ENCODE data around the gene CMTM7. TPM values are rescaled to one million over a fixed set of nuclear protein-coding genes. Genes with fewer than 3 reads are reported as not detected.
"Not testable (repeated sequence)": the region's sequence is repeated elsewhere in the genome, so short reads cannot be mapped to it uniquely, and the experiment has no call there.

The CMTM7 gene
- total and polyA plus RNA-seq, 9 donors, result 3.9 to 23.2 (median 18.8) TPM

- 88% methylated on average over 8 of the region's 11 CpGs for WGBS (ENCODE audit: insufficient coverage)
- H3K9me3 ChIP-seq (replicated peaks; ENCODE audit: control insufficient read depth, low read depth, low read length), result no peaks in the 10 kb centered on the region
- no peak overlapping the region for H3K27ac ChIP-seq (ENCODE audit: low read length)
- no peak overlapping the region for H3K4me3 ChIP-seq (ENCODE audit: low read length)
- H3K36me3 ChIP-seq (ENCODE audit: control insufficient read depth, insufficient read depth, low read length), result peaks cover 16% of the 10 kb centered on the region
- DNase-seq, result no peak
- H3K27me3 ChIP-seq (ENCODE audit: control insufficient read depth, insufficient read depth, low read length), result no peaks in the 10 kb centered on the region
- peaks cover 16% of the 10 kb centered on the region for H3K4me1 ChIP-seq (ENCODE audit: control insufficient read depth, insufficient read depth, low read length)
Measured at GRCh38 chr3:32456429-32457130, 64.9 kb downstream of the CMTM7 start.

DNA sequence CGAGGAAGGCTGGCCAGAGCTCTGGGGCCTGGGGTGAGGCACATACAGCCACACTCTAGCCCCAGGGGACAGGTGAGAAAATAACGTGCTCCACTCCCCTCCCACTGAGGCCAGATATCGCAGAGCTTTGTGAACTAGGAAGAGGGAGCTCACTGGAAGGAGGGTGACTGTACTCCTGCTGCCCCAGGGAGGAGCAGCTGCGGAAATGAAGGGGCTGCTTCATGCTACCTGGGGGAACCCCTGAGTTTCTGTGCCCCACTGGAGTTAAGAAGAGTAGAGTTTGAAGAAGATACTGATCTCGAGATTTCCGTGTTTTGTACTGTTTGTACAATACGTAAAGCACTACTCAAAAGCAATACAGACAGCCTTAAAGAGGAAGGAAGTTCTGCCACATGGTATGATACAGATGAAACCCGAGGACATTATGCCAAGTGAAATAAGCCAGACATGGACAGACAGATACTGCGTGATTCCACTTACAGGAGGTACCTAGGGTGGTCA is 66.4 kb downstream of the CMTM7 start:
- H3K4me1 ChIP-seq (ENCODE audit: control insufficient read depth, insufficient read depth, low read length), result peaks cover 16% of the 10 kb centered on the region
- peaks cover 16% of the 10 kb centered on the region for H3K36me3 ChIP-seq (ENCODE audit: control insufficient read depth, insufficient read depth, low read length)
- H3K27me3 ChIP-seq (ENCODE audit: control insufficient read depth, insufficient read depth, low read length), result no peaks in the 10 kb centered on the region
- peak; percentile 30 for DNase-seq
- no peaks in the 10 kb centered on the region for H3K9me3 ChIP-seq (replicated peaks; ENCODE audit: control insufficient read depth, low read depth, low read length)
- 78% methylated on average over 4 of the region's 9 CpGs for WGBS (ENCODE audit: insufficient coverage)
- H3K4me3 ChIP-seq (ENCODE audit: low read length), result no peak overlapping the region
- peak overlapping the region; percentile 44 for H3K27ac ChIP-seq (ENCODE audit: low read length)

- Histone ChIP-seq H3K9me3 (replicated peaks; ENCODE audit: control insufficient read depth, low read depth, low read length) (no peaks in the 10 kb centered on the region), H3K4me1 (ENCODE audit: control insufficient read depth, insufficient read depth, low read length) (peaks cover 16% of the 10 kb centered on the region), H3K27ac (ENCODE audit: low read length) (no peak overlapping the region), H3K36me3 (ENCODE audit: control insufficient read depth, insufficient read depth, low read length) (peaks cover 11% of the 10 kb centered on the region), H3K27me3 (ENCODE audit: control insufficient read depth, insufficient read depth, low read length) (no peaks in the 10 kb centered on the region), H3K4me3 (ENCODE audit: low read length) (no peak overlapping the region)
- no peak for DNase-seq
- no CpG with 5 or more reads among the region's 5 CpGs for WGBS (ENCODE audit: insufficient coverage)
Measured at GRCh38 chr3:32459450-32459849, 67.8 kb downstream of the CMTM7 start.

DNA sequence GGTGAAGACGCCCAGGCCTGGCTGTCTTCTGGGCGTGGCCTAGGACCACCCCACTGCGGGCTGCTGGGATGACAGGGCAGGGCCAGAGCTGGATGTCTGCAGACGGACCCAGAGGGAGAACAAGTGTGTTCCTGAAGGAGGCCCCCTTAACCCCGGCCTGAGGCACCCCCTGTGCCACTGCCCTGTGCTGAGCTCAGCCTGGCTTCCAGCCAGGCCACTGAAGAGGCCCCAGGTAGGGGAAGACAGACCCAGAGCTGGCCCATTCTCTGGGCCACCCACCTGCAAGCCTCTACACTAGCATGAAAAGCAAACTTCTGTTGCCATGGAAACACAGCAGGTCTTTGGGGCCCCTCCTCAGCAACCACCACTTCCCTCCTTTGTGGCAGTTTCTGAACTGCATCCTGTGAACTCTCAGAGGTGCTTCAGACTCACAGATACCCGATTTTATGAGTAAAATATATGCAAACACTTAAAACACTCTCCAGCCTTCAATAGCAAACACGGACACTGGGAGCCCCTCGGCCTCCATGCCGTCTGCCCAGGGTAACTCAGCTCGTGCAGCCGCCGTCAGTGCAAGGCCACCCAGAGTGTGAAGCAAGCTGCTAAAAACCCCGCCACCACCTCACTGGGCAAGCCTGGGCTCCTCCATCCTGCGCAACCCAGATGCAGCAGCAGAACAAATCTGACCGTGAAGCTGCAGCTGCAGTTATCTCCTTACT is 68.5 kb downstream of the CMTM7 start:
- H3K36me3 ChIP-seq (ENCODE audit: control insufficient read depth, insufficient read depth, low read length), result peaks cover 4% of the 10 kb centered on the region
- no peak overlapping the region for H3K4me3 ChIP-seq (ENCODE audit: low read length)
- peak overlapping the region; percentile 38 for H3K27ac ChIP-seq (ENCODE audit: low read length)
- peaks cover 16% of the 10 kb centered on the region for H3K4me1 ChIP-seq (ENCODE audit: control insufficient read depth, insufficient read depth, low read length)
- no peaks in the 10 kb centered on the region for H3K9me3 ChIP-seq (replicated peaks; ENCODE audit: control insufficient read depth, low read depth, low read length)
- peak; percentile 45 for DNase-seq
- WGBS (ENCODE audit: insufficient coverage), result 27% methylated on average over 12 of the region's 15 CpGs
- H3K27me3 ChIP-seq (ENCODE audit: control insufficient read depth, insufficient read depth, low read length), result no peaks in the 10 kb centered on the region

DNA sequence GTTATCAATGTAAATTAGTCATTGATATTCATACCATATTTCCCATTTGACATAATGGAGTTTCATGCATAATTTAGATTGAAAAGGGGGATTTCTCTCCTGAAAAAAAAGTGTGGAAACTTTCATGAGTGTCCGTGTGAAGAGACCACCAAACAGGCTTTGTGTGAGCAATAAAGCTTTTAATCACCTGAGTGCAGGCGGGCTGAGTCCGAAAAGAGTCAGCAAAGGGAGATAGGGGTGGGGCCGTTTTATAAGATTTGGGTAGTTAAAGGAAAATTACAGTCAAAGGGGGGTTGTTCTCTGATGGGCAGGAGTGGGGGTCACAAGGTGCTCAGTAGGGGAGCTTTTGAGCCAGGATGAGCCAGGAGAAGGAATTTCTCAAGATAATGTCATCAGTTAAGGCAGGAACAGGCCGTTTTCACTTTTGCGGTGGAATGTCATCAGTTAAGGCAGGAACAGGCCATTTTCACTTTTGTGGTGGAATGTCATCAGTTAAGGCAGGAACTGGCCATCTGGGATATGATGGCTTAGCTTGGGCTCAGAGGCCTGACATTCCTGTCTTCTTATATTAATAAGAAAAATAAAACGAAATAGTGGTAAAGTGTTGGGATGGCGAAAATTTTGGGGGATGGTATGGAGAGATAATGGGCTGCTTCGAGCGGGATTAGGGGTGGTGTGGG is 69.3 kb downstream of the CMTM7 start:
- H3K36me3 ChIP-seq (ENCODE audit: control insufficient read depth, insufficient read depth, low read length); H3K9me3 ChIP-seq (replicated peaks; ENCODE audit: control insufficient read depth, low read depth, low read length); DNase-seq; H3K27ac ChIP-seq (ENCODE audit: low read length); H3K4me3 ChIP-seq (ENCODE audit: low read length); H3K27me3 ChIP-seq (ENCODE audit: control insufficient read depth, insufficient read depth, low read length): not testable (repeated sequence)
- WGBS (ENCODE audit: insufficient coverage), result 73% methylated on average over 10 of the region's 10 CpGs
- H3K4me1 ChIP-seq (ENCODE audit: control insufficient read depth, insufficient read depth, low read length), result peaks cover 16% of the 10 kb centered on the region

- not testable (repeated sequence) for H3K36me3 ChIP-seq (ENCODE audit: control insufficient read depth, insufficient read depth, low read length); H3K4me3 ChIP-seq (ENCODE audit: low read length); DNase-seq; H3K27me3 ChIP-seq (ENCODE audit: control insufficient read depth, insufficient read depth, low read length); H3K9me3 ChIP-seq (replicated peaks; ENCODE audit: control insufficient read depth, low read depth, low read length); H3K27ac ChIP-seq (ENCODE audit: low read length)
- WGBS (ENCODE audit: insufficient coverage), result 84% methylated on average over 2 of the region's 9 CpGs
- H3K4me1 ChIP-seq (ENCODE audit: control insufficient read depth, insufficient read depth, low read length), result peaks cover 19% of the 10 kb centered on the region
Measured at GRCh38 chr3:32462191-32462986, 70.7 kb downstream of the CMTM7 start.

GRCh38 chr3:32463415-32463814 is 71.8 kb downstream of the CMTM7 start:
- not testable (repeated sequence) for H3K36me3 ChIP-seq (ENCODE audit: control insufficient read depth, insufficient read depth, low read length); H3K27ac ChIP-seq (ENCODE audit: low read length); DNase-seq; H3K27me3 ChIP-seq (ENCODE audit: control insufficient read depth, insufficient read depth, low read length); H3K4me3 ChIP-seq (ENCODE audit: low read length); H3K9me3 ChIP-seq (replicated peaks; ENCODE audit: control insufficient read depth, low read depth, low read length)
- WGBS (ENCODE audit: insufficient coverage), result 82% methylated on average over 7 of the region's 7 CpGs
- peaks cover 22% of the 10 kb centered on the region for H3K4me1 ChIP-seq (ENCODE audit: control insufficient read depth, insufficient read depth, low read length)

DNA sequence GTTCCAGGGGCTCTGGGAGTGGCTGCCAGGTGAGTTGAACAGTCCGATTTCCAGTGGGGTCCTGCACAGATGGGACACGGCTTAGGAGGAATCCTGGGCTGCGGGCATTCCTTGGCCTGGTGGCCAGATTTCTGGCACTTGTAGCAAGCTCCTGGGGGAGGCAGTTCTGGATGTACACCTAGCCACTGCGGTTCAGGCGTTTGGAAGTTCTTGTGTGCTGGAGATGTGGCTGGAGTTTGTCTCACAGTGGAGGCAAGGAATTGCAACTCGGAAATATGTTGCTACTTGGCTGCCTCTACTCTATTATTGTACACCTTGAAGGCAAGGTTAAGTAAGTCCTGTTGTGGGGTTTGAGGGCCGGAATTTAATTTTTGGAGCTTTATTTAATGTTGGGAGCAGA is 73.1 kb downstream of the CMTM7 start:
- WGBS (ENCODE audit: insufficient coverage), result 94% methylated on average over 4 of the region's 7 CpGs
- not testable (repeated sequence) for H3K4me3 ChIP-seq (ENCODE audit: low read length); H3K27ac ChIP-seq (ENCODE audit: low read length); H3K27me3 ChIP-seq (ENCODE audit: control insufficient read depth, insufficient read depth, low read length); H3K36me3 ChIP-seq (ENCODE audit: control insufficient read depth, insufficient read depth, low read length); H3K9me3 ChIP-seq (replicated peaks; ENCODE audit: control insufficient read depth, low read depth, low read length); DNase-seq
- H3K4me1 ChIP-seq (ENCODE audit: control insufficient read depth, insufficient read depth, low read length), result peaks cover 24% of the 10 kb centered on the region

DNA sequence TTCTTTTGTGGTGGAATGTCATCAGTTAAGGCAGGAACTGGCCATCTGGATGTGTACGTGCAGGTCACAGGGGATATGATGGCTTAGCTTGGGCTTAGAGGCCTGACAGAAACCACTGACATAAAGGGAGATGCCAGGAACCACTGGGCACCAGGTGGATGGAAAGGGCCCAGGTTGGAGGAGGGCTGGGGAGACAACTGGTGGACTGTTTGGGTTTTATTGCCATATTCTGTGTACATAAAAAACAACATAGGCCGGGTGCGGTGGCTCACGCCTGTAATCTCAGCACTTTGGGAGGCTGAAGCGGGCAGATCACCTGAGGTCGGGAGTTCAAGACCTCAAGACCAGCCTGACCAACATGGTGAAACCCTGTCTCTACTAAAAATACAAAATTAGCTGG is 75.2 kb downstream of the CMTM7 start:
- H3K9me3 ChIP-seq (replicated peaks; ENCODE audit: control insufficient read depth, low read depth, low read length); H3K27me3 ChIP-seq (ENCODE audit: control insufficient read depth, insufficient read depth, low read length); H3K4me3 ChIP-seq (ENCODE audit: low read length); DNase-seq; H3K27ac ChIP-seq (ENCODE audit: low read length); H3K36me3 ChIP-seq (ENCODE audit: control insufficient read depth, insufficient read depth, low read length): not testable (repeated sequence)
- WGBS (ENCODE audit: insufficient coverage), result 88% methylated on average over 6 of the region's 6 CpGs
- H3K4me1 ChIP-seq (ENCODE audit: control insufficient read depth, insufficient read depth, low read length), result peaks cover 16% of the 10 kb centered on the region
